Pancreas (tissue), 10 donors: ENCODE results near the gene TNFAIP2. TPM values are rescaled to one million over a fixed set of nuclear protein-coding genes. Genes with fewer than 3 reads are reported as not detected.

Experiments
- ATAC-seq, 4 donors: fragments of 200-7000 bp; cut with Tn5 transposase; one replicate each; pipeline versions ENCODE4 v1.8.0 to v1.9.1; 2020; ENCODE audit warnings: mild to moderate bottlenecking in 4 of 4, moderate library complexity in 4 of 4
- DNase-seq, 6 donors: peaks; one replicate each; pipeline ENCODE4 v3.0.0-alpha.2; 2020
- FAIRE-seq: peaks from 2 replicates; lab custom pipeline; 2012; peaks lifted over from hg19 to GRCh38; lab: Jason Lieb, UNC
- H3K27ac ChIP-seq, 4 donors: fragments of 200-600 bp; sonication (generic); 1 replicate in 3 of 4; 2 replicates in 1 of 4; pipeline versions ENCODE4 v1.5.0 to v1.8.0; 2020
- H3K27me3 ChIP-seq, 4 donors: fragments of 200-600 bp; one replicate each; pipeline ENCODE4 v1.8.0; 2021
- H3K36me3 ChIP-seq, 3 donors: fragments of 200-600 bp; sonication (generic) in 1 of 3; one replicate each; pipeline versions ENCODE4 v1.5.0 to v1.8.0; 2020 to 2021
- H3K4me1 ChIP-seq, 3 donors: fragments of 200-600 bp; one replicate each; pipeline ENCODE4 v1.8.0; 2021
- H3K4me3 ChIP-seq, 4 donors: fragments of 200-600 bp; sonication (generic) in 2 of 4; one replicate each; pipeline versions ENCODE4 v1.5.0 to v1.8.0; 2020 to 2021
- H3K9me3 ChIP-seq, 4 donors: fragments of 200-600 bp; one replicate each; pipeline ENCODE4 v1.8.0; 2021
- WGBS, 2 donors: extraction: QIAGEN DNeasy Blood & Tissue Kit; methylation state at CpG; one replicate each; pipeline ENCODE4 v1.1.7; 2013; 5-methylcytosine and 5-hydroxymethylcytosine counted together
- intact Hi-C, 3 donors: fragments of 100-400 bp; cut with DNase I; formaldehyde crosslinking; loops; one replicate each; pipeline versions ENCODE4 v1.11.1 to v1.14.2; 2022
- polyA plus RNA-seq, 2 donors: library from polyadenylated mRNA; stranded (reverse); fragments of 200-250 nt; gene quantifications; one replicate each; pipeline ENCODE4 v1.2.3, GENCODE V29; 2013
- total RNA-seq, 6 donors: library from RNA; stranded (reverse); fragmentation: NEBNext Ultra II Directional in 4 of 6; extraction: Animal tissue kit (Norgen Biotek cat#: 25700) in 4 of 6; gene quantifications; one replicate each; pipeline versions ENCODE4 v1.2.1 to v1.2.4, GENCODE V29; 2021 to 2023
- TF ChIP-seq, protein P1 (sequence below), 4 donors: fragments of 200-600 bp; sonication (generic) in 3 of 4; IDR thresholded peaks; one replicate each; pipeline versions ENCODE4 v1.5.0 to v1.8.0; 2021; ENCODE audit warnings: antibody characterized with exemption in 4 of 4
- donor health status: healthy with polysubstance abuse.
- donor health status: DM: no; HTN: no; CAD: no; lungs with moderate emphysema.
- donor health status: DM: no; HTN: no; CAD: no.
- donor health status: control.
- donor health status: control.
- donor health status: Bipolar disorder and iron deficiency.
- donor health status: DM: yes; HTN: yes; CAD: no.
- donor health status: DM: no; HTN: no; CAD: no.
- donor health status: DM: no; HTN: no; CAD: no.
- donor health status: DM: yes; HTN: yes; CAD: no.

Gene TNFAIP2
- total and polyA plus RNA-seq, 8 donors, result 7.0 to 288 (median 50.6) TPM

DNA sequence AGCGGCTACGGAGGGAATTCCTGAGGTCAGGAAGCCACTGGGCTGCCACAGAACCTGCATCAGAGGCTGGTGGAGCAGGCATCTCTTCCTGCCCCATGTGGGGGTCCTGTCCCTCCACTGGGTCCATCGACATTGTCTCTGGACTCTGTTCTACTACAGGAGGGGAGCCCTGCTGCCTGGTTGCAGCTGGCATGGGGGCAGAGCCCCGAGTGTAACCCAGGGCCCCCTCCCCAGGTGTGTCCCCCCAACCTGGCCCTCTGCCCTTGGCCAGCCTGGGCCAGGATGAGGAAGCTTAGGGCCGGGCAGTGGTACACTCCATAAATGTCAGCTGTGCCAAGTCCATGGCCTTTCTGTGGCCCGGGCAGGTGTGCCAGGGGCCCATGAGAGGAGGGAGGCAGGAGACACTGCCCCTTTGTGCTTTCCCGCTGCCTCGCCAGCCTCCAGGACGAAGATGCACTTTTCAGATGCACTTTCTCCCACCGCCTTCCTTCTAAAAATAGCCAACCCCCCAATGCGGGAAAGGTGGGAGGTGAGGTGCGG, 32.7 kb upstream of the TNFAIP2 start:
- Histone ChIP-seq H3K27ac (no peak overlapping the region), H3K27me3 (no peaks in the 10 kb centered on the region), H3K4me3 (no peak overlapping the region), H3K36me3 (no peaks in the 10 kb centered on the region), H3K4me1 (no peaks in the 10 kb centered on the region), H3K9me3 (no peaks in the 10 kb centered on the region)
- TF ChIP-seq, protein P1, sequence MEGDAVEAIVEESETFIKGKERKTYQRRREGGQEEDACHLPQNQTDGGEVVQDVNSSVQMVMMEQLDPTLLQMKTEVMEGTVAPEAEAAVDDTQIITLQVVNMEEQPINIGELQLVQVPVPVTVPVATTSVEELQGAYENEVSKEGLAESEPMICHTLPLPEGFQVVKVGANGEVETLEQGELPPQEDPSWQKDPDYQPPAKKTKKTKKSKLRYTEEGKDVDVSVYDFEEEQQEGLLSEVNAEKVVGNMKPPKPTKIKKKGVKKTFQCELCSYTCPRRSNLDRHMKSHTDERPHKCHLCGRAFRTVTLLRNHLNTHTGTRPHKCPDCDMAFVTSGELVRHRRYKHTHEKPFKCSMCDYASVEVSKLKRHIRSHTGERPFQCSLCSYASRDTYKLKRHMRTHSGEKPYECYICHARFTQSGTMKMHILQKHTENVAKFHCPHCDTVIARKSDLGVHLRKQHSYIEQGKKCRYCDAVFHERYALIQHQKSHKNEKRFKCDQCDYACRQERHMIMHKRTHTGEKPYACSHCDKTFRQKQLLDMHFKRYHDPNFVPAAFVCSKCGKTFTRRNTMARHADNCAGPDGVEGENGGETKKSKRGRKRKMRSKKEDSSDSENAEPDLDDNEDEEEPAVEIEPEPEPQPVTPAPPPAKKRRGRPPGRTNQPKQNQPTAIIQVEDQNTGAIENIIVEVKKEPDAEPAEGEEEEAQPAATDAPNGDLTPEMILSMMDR (IDR thresholded peaks at IDR 0.05), result no peak
- intact Hi-C loops, result no loop called here
- no peak for ATAC-seq
- FAIRE-seq, result no peak
- WGBS, 2 donors, result 72% methylated on average over 12 of the region's 12 CpGs
- peak in 2 of 6 donors; percentile 30 to 56 for DNase-seq

DNA sequence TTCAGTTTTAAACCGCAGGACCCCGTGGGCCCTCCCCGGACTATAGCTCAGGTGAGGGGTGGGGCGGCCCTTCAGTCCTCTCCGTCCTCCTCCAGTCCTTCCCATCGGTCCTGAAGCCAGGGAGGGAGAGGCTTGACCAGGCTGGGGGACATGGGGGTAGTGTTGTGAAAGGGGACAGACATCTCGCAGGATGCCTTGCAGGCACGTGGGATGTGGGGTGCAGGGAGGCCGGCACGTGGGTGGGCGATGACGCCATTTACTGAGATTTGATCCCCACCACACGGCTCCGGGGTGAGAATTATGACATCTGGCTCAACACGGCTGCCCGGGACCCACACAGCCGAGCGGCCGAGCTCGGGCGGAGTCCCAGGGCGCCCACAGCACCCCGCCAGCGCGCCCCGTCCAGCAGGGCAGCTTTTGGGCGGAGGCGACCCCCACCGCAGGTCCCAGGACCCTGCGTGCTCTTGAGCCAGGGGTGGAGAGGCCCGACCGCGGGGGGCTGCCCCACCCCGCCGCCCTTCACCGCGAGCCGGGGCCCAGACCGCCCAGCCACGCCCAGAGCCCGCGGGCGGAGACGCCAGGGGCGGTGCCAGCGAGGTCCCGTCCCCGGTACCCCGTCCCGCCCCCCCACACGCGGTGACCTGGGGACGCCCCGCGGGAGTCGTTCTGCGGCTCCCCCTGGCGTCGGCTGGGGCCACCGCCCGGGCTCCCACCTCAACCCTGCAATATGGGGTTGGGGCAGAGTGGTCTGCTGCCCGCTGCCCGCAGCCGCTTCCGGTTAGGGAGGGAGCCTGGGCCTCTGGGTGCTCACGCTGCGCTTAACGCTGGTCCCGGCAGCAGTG, 32.0 kb upstream of the TNFAIP2 start:
- 7 to 9% methylated on average over 57 to 69 of the region's 69 CpGs for whole genome bisulfite sequencing, 2 donors
- ATAC-seq (peak; percentile 78 to 92 (median 86)), FAIRE-seq (no peak), DNase-seq (peak in 5 of 6 donors; percentile 61 to 85 (median 80))
- intact Hi-C loops, result no loop called here
- Histone ChIP-seq H3K4me3 (peak overlapping the region; percentile 22 to 56 (median 41)), H3K27ac (peak overlapping the region in 1 of 4 donors; percentile 33), H3K4me1 (no peaks in the 10 kb centered on the region), H3K9me3 (no peaks in the 10 kb centered on the region), H3K27me3 (no peaks in the 10 kb centered on the region), H3K36me3 (no peaks in the 10 kb centered on the region)
- TF ChIP-seq, protein P1 (IDR thresholded peaks at IDR 0.05), result peak in 3 of 4 donors; percentile 32 to 54 (median 36)

DNA sequence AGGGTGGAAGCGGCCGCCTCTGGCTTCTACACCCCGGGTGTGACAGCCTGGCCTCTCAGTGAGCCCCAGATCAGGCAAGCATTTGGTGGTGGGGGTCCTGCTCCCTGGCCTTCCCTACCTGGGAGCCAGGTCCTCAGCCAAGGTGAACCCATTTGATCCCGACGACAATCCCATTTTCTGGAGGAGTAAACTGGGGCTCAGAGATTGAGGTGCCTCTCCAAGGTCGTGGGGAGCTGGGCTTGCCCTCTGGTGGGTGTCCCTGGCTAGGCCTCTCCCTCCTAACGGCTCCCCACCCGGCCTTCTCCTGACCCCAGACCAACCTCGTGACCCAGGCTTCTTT, 31.4 kb upstream of the TNFAIP2 start:
- intact Hi-C loops, result no loop called here
- TF ChIP-seq, protein P1 (IDR thresholded peaks at IDR 0.05), result no peak
- 45% methylated on average over 9 of the region's 9 CpGs for WGBS, 2 donors
- Histone ChIP-seq H3K9me3 (no peaks in the 10 kb centered on the region), H3K4me1 (no peaks in the 10 kb centered on the region), H3K36me3 (no peaks in the 10 kb centered on the region), H3K4me3 (peak overlapping the region; percentile 22 to 56 (median 41)), H3K27ac (peak overlapping the region in 1 of 4 donors; percentile 33), H3K27me3 (no peaks in the 10 kb centered on the region)
- ATAC-seq (peak in 1 of 4 donors; percentile 2), DNase-seq (no peak), FAIRE-seq (no peak)

DNA sequence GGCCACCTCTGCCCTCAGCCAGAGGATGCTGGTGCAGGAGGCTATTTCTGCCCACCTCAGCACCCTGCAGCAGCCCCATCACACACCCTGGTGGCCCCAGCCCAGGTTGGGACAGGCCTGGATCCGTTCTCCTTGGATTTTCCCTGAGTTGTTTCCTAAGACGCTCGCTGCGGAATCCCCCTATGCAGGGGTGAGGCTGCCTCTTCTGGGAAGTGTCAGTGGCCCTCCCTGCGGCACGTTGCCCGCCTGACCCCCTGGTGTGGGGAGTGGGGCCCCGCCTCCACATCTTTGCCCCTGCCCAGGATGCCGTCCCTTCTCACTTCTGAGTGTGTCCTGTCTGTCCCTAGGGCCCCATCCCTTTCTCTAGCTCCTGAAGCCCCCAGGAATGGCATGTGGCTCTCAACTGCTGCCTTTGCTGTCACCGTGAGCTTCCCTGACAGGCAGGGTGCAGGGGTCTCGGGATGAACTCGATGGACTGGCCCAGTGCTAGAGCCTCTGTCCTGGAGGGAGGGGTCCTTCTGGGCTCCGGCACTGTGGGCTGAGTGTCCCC, 29.3 kb upstream of the TNFAIP2 start:
- 84 to 88% methylated on average over 13 of the region's 13 CpGs for WGBS, 2 donors
- TF ChIP-seq, protein P1 (IDR thresholded peaks at IDR 0.05), result no peak

More for the DNA sequence above, 29.3 kb upstream of the TNFAIP2 start:
- Histone ChIP-seq H3K27me3 (no peaks in the 10 kb centered on the region), H3K27ac (no peak overlapping the region), H3K9me3 (no peaks in the 10 kb centered on the region), H3K36me3 (no peaks in the 10 kb centered on the region), H3K4me3 (no peak overlapping the region), H3K4me1 (peaks cover 2 to 4% (median 3%) of the 10 kb centered on the region in 3 donors)
- no peak for ATAC-seq
- no peak for FAIRE-seq
- peak in 2 of 6 donors; percentile 18 to 46 for DNase-seq
- intact Hi-C loops, result no loop called here
